ENCODE data around the gene PSMD5. TPM values are rescaled to one million over a fixed set of nuclear protein-coding genes. Genes with fewer than 3 reads are reported as not detected.

PSMD5 gene
- total and polyA plus RNA-seq, 2 donors (not counting 1 experiment from before 2014, with no cell fraction given), result 33.9 to 48.3 TPM

GRCh38 chr9:120853198-120853597 lies 10.5 kb upstream of the PSMD5 start:
- no peak for DNase-seq (ENCODE audit: low read depth in 2 of 2)
- no peak overlapping the region for H2AFZ ChIP-seq (ENCODE audit: low read length)
- H3K4me1 ChIP-seq (ENCODE audit: control insufficient read depth, extremely low read depth, insufficient read depth, low read length), result no peaks in the 10 kb centered on the region
- H3K79me2 ChIP-seq (ENCODE audit: control insufficient read depth, insufficient read depth, low read length), result no peaks in the 10 kb centered on the region
- TF ChIP-seq CTCF (conservative IDR thresholded peaks at IDR 0.05 in 1 of 2, IDR thresholded peaks at IDR 0.05 in 1 of 2; ENCODE audit: low read depth in 1 of 2, low read length in 2 of 2) (no peak), EZH2 (IDR thresholded peaks at IDR 0.05; ENCODE audit: low read length, missing control alignments) (no peak)
- no peaks in the 10 kb centered on the region for H3K27me3 ChIP-seq (ENCODE audit: control insufficient read depth, insufficient read depth, low read length)
- no peak overlapping the region for H3K27ac ChIP-seq (ENCODE audit: insufficient read depth, low read length)
- no peak overlapping the region for H3K4me2 ChIP-seq (ENCODE audit: extremely low read depth, insufficient read depth, low read length)
- no peaks in the 10 kb centered on the region for H4K20me1 ChIP-seq (ENCODE audit: control insufficient read depth, extremely low read depth, insufficient read depth, low read length)
- no peak overlapping the region for H3K4me3 ChIP-seq (replicated peaks in 1 of 4; ENCODE audit: control extremely low read depth in 1 of 4, insufficient read depth in 1 of 4, low read depth in 3 of 4, low read length in 4 of 4)
- H3K36me3 ChIP-seq (ENCODE audit: control insufficient read depth, insufficient read depth, low read length), result no peaks in the 10 kb centered on the region
- H3K9ac ChIP-seq (ENCODE audit: insufficient read depth, low read length), result no peak overlapping the region
- H3K9me3 ChIP-seq (ENCODE audit: control insufficient read depth, insufficient read depth, low read depth, low read length), result no peaks in the 10 kb centered on the region

DNA sequence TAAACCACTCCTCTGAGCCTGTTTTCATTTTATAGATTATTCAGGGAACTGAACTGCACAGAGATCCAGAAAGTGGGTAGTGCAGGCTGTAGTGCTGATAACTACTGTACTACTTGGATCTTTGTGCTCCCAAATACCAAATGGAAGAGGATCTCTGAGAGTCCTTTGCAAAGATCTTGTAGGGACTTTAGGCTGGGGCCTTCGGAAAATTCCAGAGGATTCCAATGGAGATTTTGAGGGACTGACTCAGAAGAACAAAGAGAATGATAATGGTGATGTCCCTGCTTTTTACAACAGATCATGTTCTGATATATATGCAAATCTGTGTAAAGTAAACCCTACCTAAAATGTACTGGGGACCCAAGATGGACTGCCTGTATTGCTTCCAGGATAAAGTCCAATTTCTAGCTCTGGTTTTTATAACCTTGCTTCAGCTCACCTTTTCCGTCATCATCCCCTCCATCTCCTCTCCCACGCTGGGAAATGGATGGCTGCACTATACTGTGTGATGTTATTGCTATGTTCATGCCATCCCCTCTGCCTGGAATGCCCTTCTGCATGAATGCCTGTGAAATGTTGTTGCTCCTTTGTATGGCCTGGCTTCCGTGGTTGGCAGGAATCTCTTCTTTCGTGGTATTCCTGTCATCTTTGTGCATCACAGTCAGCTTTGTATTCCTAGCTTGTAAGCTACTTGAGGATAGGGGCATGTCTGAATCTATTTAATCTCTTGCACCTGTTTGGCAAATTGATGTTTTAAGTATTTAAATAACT lies 9.7 kb upstream of the PSMD5 start:
- Histone ChIP-seq H3K27me3 (ENCODE audit: control insufficient read depth, insufficient read depth, low read length) (no peaks in the 10 kb centered on the region), H2AFZ (ENCODE audit: low read length) (no peak overlapping the region), H3K9me3 (ENCODE audit: control insufficient read depth, insufficient read depth, low read depth, low read length) (no peaks in the 10 kb centered on the region), H3K4me3 (replicated peaks in 1 of 4; ENCODE audit: control extremely low read depth in 1 of 4, insufficient read depth in 1 of 4, low read depth in 3 of 4, low read length in 4 of 4) (no peak overlapping the region), H3K79me2 (ENCODE audit: control insufficient read depth, insufficient read depth, low read length) (no peaks in the 10 kb centered on the region), H3K4me2 (ENCODE audit: extremely low read depth, insufficient read depth, low read length) (no peak overlapping the region), H4K20me1 (ENCODE audit: control insufficient read depth, extremely low read depth, insufficient read depth, low read length) (no peaks in the 10 kb centered on the region), H3K9ac (ENCODE audit: insufficient read depth, low read length) (no peak overlapping the region), H3K27ac (ENCODE audit: insufficient read depth, low read length) (no peak overlapping the region), H3K36me3 (ENCODE audit: control insufficient read depth, insufficient read depth, low read length) (no peaks in the 10 kb centered on the region), H3K4me1 (ENCODE audit: control insufficient read depth, extremely low read depth, insufficient read depth, low read length) (no peaks in the 10 kb centered on the region)
- DNase-seq (ENCODE audit: low read depth in 2 of 2), result peak in 1 of 2 donors; percentile 66
- TF ChIP-seq EZH2 (IDR thresholded peaks at IDR 0.05; ENCODE audit: low read length, missing control alignments) (no peak), CTCF (conservative IDR thresholded peaks at IDR 0.05 in 1 of 2, IDR thresholded peaks at IDR 0.05 in 1 of 2; ENCODE audit: low read depth in 1 of 2, low read length in 2 of 2) (no peak)

- TF ChIP-seq CTCF (conservative IDR thresholded peaks at IDR 0.05 in 1 of 2, IDR thresholded peaks at IDR 0.05 in 1 of 2; ENCODE audit: low read depth in 1 of 2, low read length in 2 of 2), result no peak
- no peak for TF ChIP-seq EZH2 (IDR thresholded peaks at IDR 0.05; ENCODE audit: low read length, missing control alignments)
- Histone ChIP-seq H3K27me3 (ENCODE audit: control insufficient read depth, insufficient read depth, low read length) (no peaks in the 10 kb centered on the region), H4K20me1 (ENCODE audit: control insufficient read depth, extremely low read depth, insufficient read depth, low read length) (no peaks in the 10 kb centered on the region), H3K9me3 (ENCODE audit: control insufficient read depth, insufficient read depth, low read depth, low read length) (no peaks in the 10 kb centered on the region), H3K4me3 (replicated peaks in 1 of 4; ENCODE audit: control extremely low read depth in 1 of 4, insufficient read depth in 1 of 4, low read depth in 3 of 4, low read length in 4 of 4) (no peak overlapping the region), H3K36me3 (ENCODE audit: control insufficient read depth, insufficient read depth, low read length) (no peaks in the 10 kb centered on the region), H3K4me2 (ENCODE audit: extremely low read depth, insufficient read depth, low read length) (no peak overlapping the region), H3K4me1 (ENCODE audit: control insufficient read depth, extremely low read depth, insufficient read depth, low read length) (no peaks in the 10 kb centered on the region), H3K27ac (ENCODE audit: insufficient read depth, low read length) (no peak overlapping the region), H3K79me2 (ENCODE audit: control insufficient read depth, insufficient read depth, low read length) (no peaks in the 10 kb centered on the region), H2AFZ (ENCODE audit: low read length) (no peak overlapping the region), H3K9ac (ENCODE audit: insufficient read depth, low read length) (no peak overlapping the region)
- DNase-seq (ENCODE audit: low read depth in 2 of 2), result no peak
These were observed 8.7 kb upstream of the PSMD5 start for GRCh38 chr9:120851449-120851848.

Measured in fibroblast of lung (primary cell).